GM19193 (cell line): Measurements from ENCODE around the gene LRRN4CL.
A peak's percentile ranks its signal among the peaks of the same experiment; 100 is the strongest.

Experiments used
- POLR2A ChIP-seq: IDR thresholded peaks from 4 replicates; pipeline ENCODE4 v1.6.1; 2011; ENCODE audit not compliant: insufficient read depth, insufficient read length; ENCODE audit errors: extremely low read depth

LRRN4CL gene

GRCh38 chr11:62689421-62690183, at the start of gene LRRN4CL:
LRRN4CL (minus strand) TSS chr11:62689530; CDS start chr11:62688508, 1,022 bp downstream.
- no peak for TF ChIP-seq POLR2A

DNA sequence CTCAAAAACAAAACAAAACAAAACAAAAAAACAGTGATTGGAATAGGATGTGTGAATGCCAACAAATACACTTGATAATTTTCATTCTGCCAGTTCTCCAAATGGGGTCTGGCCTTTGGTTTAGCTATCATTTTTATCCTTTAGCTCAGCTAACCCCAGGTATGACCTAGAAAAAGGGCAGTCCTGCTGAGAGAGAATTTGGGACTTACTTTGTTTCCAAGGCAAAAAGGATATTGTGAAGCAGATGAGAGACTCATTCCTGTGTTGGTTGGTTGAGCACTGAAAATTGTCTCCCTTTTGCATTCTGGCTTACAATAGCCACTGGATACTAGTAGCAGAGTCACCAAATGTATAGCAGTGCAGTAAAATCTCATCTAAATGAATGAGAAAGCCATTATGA, 47.9 kb upstream of the LRRN4CL start:
- TF ChIP-seq POLR2A, result no peak

GRCh38 chr11:62732830-62733229, 43.5 kb upstream of the LRRN4CL start:
- TF ChIP-seq POLR2A, result no peak

DNA sequence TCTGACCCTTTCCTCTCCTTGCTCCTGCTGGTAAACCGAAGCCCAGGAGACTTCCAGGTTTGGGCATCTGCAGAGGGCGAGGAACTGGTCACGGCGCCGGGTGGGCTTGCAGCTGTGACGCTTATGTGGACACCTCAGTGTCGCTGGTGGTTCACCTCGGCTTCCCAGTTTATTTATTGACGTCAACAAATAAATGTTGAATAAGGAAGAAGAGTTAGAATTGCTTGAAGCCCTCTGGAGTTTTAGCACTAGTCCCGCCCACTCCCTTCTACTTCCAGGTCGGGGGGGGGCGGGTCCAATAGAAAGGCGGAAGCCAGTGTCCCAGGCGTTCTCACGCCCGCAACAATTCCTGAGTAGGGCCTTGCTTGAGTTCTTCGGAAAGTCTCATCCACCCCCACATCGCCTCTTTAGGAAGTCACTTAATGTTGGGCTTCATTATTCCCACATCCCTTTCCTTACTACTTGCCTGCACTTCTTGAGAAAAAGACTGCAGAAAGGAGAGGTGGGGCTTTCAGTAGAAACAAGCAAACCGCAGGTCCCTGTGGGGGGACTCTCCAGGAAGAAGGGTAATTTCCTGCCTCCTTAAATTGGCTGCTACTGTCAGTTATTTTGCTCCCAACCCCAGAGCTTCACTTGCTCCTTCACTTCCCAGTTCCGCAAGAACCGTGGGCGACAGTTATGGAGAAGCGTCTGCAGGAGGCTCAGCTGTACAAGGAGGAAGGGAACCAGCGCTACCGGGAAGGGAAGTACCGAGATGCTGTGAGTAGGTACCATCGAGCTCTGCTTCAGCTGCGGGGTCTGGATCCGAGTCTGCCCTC, 39.0 kb upstream of the LRRN4CL start, which contains the start of gene TTC9C:
Gene TTC9C (plus strand): TSS at position 316 of the 818 bp plus-strand sequence. CDS start 363 bp downstream, at position 679.
- peak; percentile 61 for TF ChIP-seq POLR2A

GRCh38 chr11:62727872-62728170, 38.5 kb upstream of the LRRN4CL start:
- no peak for TF ChIP-seq POLR2A

- TF ChIP-seq POLR2A, result peak; percentile 98
Observed at GRCh38 chr11:62727165-62727871, 38.0 kb upstream of the LRRN4CL start, which contains the start of gene HNRNPUL2. HNRNPUL2 (minus strand) TSS chr11:62727457; CDS start chr11:62727156, 301 bp downstream.

- TF ChIP-seq POLR2A, result no peak
Observed at GRCh38 chr11:62726915-62727164, 37.5 kb upstream of the LRRN4CL start.

DNA sequence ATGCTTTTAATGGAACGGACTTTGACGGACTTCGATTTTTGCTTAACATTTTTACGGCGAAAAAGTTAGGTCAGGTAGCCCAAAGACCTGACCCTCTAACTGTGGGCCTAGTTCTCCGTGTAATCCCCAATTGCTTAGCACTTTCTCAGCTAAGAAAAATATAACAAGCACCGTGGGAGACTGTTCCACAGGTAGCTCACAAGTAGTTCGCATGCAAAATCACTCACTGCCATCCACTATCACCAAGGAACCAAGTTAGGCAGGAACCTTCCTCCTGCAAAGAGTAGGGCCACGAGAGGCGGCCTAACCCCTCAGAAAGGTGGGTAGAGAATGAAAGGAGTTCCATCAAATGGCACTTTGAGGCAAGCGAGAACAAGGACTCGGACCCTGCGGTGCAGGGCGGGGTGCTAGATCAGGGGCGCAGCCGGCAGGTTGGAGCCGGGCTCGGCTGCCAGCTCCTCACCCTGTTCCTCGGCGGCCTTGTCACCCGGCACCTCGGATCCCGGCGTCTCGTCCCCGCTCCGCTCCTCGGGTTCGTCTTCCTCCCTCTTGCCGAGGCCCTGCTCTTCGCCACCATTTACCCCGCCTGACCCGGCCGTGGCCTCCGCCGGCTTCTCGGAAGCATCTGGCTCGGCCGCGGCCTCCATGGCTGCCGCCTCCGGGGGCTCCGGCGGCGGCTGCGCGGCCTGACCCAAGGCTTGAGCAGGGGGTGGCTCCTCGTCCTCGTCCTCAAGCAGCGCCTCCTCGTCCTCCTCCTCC, 37.0 kb upstream of the LRRN4CL start:
- no peak for TF ChIP-seq POLR2A

- TF ChIP-seq POLR2A, result no peak
Observed at GRCh38 chr11:62725646-62726045, 36.3 kb upstream of the LRRN4CL start.

DNA sequence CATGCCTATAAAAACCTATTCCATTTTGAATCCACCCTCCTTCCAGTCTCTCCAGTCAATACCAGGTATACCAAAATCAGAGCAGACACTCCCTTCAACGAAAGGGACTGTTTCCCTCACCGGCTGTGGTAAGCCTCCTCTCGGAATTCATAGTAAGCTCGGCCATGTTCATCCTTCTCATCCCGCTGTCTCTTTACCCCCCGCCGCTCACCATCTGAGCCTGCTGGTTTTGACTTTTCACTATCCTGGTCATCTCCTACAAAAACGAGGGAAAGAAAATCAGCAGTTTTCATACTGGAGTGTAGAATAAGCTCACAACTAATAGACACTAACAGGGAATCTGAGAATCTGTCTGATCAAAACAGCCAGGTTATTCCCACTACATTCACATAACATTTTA, 34.8 kb upstream of the LRRN4CL start:
- TF ChIP-seq POLR2A, result no peak

GRCh38 chr11:62721994-62722393, 32.7 kb upstream of the LRRN4CL start:
- no peak for TF ChIP-seq POLR2A

DNA sequence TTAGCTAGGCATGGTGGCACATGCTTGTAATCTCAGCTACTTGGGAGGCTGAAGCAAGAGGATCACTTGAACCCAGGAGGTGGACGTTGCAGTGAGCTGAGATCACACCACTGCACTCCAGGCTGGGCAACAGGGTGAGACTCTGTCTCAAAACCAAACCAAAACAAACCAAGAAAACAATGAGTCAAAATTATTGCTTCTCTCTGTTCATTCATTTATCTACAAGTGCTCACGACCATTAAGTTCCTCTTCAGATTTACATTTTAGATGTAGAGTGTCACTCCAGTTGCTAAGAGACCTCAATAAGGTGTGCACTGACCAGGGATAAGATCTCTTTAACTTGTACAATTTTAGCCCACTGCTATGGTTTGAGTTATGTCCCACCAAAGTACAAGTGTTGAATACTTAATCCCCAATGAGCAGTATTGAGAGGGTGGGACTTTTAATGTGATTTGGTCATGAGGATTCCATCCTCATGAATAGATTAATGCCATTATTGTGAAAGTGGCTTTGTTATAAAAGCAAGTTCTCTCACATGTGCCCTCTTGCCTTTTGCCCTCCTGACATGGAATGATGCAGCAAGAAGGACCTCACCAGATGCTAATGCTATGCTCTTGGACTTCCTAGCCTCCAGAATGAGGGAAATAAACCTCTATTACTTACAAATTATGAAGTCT, 30.1 kb upstream of the LRRN4CL start:
- no peak for TF ChIP-seq POLR2A

DNA sequence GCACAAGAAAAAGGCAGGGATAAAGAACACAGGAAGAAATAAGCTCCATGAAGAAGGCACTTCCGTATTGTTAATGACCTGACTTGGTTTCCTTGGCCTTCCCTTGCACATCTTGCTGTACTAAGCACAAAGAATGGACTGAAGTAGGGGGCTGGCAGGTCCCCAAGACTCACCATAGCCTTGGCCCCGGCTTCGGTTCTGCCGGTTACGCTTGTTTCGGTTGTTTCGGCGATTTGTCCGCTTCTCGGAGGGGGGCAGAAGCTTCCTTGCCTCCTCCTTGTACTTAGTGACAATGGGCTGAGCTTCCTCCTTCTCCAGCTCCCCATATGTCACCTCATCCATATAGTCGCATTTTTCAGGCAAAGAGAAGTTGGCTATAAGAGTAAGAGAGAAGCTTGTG, 27.5 kb upstream of the LRRN4CL start:
- no peak for TF ChIP-seq POLR2A

- TF ChIP-seq POLR2A, result no peak
Observed at GRCh38 chr11:62716206-62716605, 26.9 kb upstream of the LRRN4CL start.
